Measurements from ENCODE around the gene SLC22A23.
A peak's percentile ranks its signal among the peaks of the same experiment; 100 is the strongest.
"Not testable (repeated sequence)": the region's sequence is repeated elsewhere in the genome, so short reads cannot be mapped to it uniquely, and the experiment has no call there.

Gene SLC22A23

GRCh38 chr6:3394671-3395070 is 62.2 kb downstream of the SLC22A23 start:
- no peaks in the 10 kb centered on the region for H3K27me3 Mint-ChIP-seq
- no peak for ATAC-seq
- H3K4me3 Mint-ChIP-seq = no peak overlapping the region
- no peaks in the 10 kb centered on the region for H3K9me3 Mint-ChIP-seq
- H3K27ac Mint-ChIP-seq = no peak overlapping the region
- no peak for DNase-seq
- H3K4me1 Mint-ChIP-seq = no peaks in the 10 kb centered on the region

DNA sequence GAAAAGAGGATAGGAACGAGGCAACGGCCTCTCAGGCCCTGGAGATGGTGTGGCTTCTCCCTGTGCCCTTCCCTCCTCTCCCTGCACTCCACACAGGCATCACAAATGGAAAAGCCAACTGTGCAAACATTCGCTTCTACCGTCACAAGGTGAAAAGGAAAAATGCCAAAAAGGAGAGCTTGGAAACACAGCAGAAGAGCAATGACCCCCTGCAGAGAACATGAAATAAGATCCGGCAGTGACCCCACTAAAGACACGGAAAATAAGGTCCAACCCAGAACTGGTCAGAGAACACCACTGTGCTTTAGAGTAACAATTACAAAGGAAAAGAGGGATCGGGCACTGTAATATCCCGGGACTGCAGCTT is 63.0 kb downstream of the SLC22A23 start:
- Mint-ChIP-seq H3K4me1 (no peaks in the 10 kb centered on the region), H3K27me3 (no peaks in the 10 kb centered on the region), H3K4me3 (no peak overlapping the region), H3K27ac (no peak overlapping the region), H3K9me3 (no peaks in the 10 kb centered on the region)
- ATAC-seq (no peak), DNase-seq (no peak)

DNA sequence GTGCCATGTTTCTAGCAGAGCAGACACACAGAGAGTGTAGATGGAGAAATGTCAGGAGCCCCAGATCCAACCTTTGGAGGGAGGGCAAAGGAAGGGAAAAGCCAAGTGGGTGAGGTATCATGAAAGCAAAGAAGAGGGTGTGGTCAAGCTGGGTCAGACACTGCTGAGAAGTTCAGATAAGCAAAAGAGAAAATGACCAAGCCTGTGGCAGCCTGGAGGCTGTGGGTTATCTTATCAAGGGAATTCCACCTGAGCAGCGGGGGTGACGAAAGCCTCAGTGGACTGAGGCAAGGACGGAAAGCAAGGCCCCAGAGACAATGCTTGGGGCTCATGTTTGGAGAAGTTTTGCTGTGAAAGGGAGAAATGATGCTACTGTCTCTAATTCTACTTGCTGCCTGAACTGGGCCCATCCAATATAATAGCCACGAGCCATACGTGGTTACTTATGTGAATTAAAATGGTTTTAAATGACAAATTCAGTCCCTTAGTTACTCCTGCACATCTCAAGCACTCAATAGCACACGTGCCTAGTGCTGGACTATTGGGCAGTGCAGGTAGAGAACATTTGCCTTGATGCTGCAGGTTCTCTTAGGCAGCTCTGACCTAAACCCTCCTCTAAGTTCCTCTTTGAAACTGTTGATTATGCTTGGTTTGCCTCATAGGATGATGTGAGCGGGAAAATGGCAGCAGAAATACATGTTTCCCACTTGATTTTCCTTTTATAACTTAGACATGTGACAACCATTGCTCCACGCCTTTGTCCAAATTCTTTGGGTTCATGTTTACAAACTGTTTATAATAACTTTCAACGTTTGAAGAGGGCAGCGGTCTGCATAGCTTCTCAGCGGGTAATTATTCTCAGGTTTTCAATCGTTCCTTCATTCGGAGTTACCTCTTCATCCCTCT is 63.7 kb downstream of the SLC22A23 start:
- Mint-ChIP-seq H3K4me1 (no peaks in the 10 kb centered on the region), H3K4me3 (no peak overlapping the region), H3K9me3 (no peaks in the 10 kb centered on the region), H3K27me3 (no peaks in the 10 kb centered on the region), H3K27ac (no peak overlapping the region)
- DNase-seq (no peak), ATAC-seq (no peak)

- H3K4me1 Mint-ChIP-seq = no peaks in the 10 kb centered on the region
- no peak for DNase-seq
- H3K9me3 Mint-ChIP-seq = no peaks in the 10 kb centered on the region
- H3K27me3 Mint-ChIP-seq = no peaks in the 10 kb centered on the region
- no peak for ATAC-seq
- no peak overlapping the region for H3K27ac Mint-ChIP-seq
- H3K4me3 Mint-ChIP-seq = no peak overlapping the region
These were observed 64.9 kb downstream of the SLC22A23 start for GRCh38 chr6:3391902-3392458.

DNA sequence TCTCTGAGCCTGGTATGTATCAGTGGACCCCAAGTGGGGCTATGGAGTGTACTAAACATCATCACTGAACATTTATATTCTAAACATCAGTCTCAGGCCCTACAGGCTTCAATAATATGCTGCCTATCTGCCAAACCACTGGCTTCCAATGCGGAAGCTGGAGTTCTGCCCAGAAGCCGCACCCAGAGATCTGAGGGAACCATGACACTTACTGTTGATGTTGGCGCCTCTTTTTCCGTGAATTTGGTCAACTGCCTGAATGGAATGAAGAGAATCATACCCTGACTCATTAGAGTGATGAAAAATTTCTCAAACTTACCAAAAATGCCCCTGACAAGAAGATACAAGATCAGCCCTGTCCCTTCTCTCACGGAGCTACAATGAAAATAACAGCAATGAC is 66.2 kb downstream of the SLC22A23 start:
- ATAC-seq (no peak), DNase-seq (no peak)
- no peak overlapping the region for H3K4me3 Mint-ChIP-seq
- no peaks in the 10 kb centered on the region for H3K27me3 Mint-ChIP-seq
- H3K27ac Mint-ChIP-seq = no peak overlapping the region
- no peaks in the 10 kb centered on the region for H3K9me3 Mint-ChIP-seq
- no peaks in the 10 kb centered on the region for H3K4me1 Mint-ChIP-seq

- Mint-ChIP-seq H3K27ac (no peak overlapping the region), H3K4me3 (no peak overlapping the region), H3K4me1 (no peaks in the 10 kb centered on the region), H3K27me3 (no peaks in the 10 kb centered on the region), H3K9me3 (no peaks in the 10 kb centered on the region)
- ATAC-seq (no peak), DNase-seq (no peak)
These were observed 67.3 kb downstream of the SLC22A23 start for GRCh38 chr6:3389390-3390167.

DNA sequence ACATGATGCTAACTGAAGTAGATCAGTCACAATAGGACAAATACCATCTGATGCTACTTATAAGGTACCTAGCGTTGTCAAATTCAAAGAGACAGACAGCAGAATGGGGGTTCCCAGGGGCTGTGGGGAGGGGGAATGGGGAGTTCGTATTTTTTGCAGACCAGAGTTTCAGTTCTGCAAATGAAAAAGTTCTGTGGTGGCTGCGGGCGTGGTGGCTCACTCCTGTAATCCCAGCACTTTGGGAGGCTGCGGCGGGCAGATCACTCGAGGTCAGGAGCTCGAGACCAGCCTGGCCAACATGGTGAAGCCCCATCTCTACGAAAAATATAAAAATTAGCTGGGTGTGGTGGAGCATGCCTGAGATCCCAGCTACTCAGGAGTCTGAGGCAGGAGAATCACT is 68.1 kb downstream of the SLC22A23 start:
- no peaks in the 10 kb centered on the region for H3K9me3 Mint-ChIP-seq
- H3K27ac Mint-ChIP-seq = no peak overlapping the region
- H3K27me3 Mint-ChIP-seq = no peaks in the 10 kb centered on the region
- no peak overlapping the region for H3K4me3 Mint-ChIP-seq
- no peak for ATAC-seq
- no peaks in the 10 kb centered on the region for H3K4me1 Mint-ChIP-seq
- DNase-seq = no peak

- no peaks in the 10 kb centered on the region for H3K27me3 Mint-ChIP-seq
- no peak overlapping the region for H3K4me3 Mint-ChIP-seq
- ATAC-seq = no peak
- no peaks in the 10 kb centered on the region for H3K9me3 Mint-ChIP-seq
- H3K4me1 Mint-ChIP-seq = no peaks in the 10 kb centered on the region
- DNase-seq = no peak
- H3K27ac Mint-ChIP-seq = no peak overlapping the region
These were observed 70.4 kb downstream of the SLC22A23 start for GRCh38 chr6:3386374-3386857.

GRCh38 chr6:3385660-3386151 is 71.1 kb downstream of the SLC22A23 start:
- H3K4me1 Mint-ChIP-seq = no peaks in the 10 kb centered on the region
- no peak overlapping the region for H3K4me3 Mint-ChIP-seq
- H3K27me3 Mint-ChIP-seq = no peaks in the 10 kb centered on the region
- DNase-seq (no peak), ATAC-seq (no peak)
- no peaks in the 10 kb centered on the region for H3K9me3 Mint-ChIP-seq
- H3K27ac Mint-ChIP-seq = peak overlapping the region in 1 of 2 donors; percentile 68

GRCh38 chr6:3385181-3385580 is 71.7 kb downstream of the SLC22A23 start:
- H3K27me3 Mint-ChIP-seq, H3K4me1 Mint-ChIP-seq, DNase-seq, ATAC-seq, H3K9me3 Mint-ChIP-seq, H3K27ac Mint-ChIP-seq, H3K4me3 Mint-ChIP-seq: not testable (repeated sequence)

DNA sequence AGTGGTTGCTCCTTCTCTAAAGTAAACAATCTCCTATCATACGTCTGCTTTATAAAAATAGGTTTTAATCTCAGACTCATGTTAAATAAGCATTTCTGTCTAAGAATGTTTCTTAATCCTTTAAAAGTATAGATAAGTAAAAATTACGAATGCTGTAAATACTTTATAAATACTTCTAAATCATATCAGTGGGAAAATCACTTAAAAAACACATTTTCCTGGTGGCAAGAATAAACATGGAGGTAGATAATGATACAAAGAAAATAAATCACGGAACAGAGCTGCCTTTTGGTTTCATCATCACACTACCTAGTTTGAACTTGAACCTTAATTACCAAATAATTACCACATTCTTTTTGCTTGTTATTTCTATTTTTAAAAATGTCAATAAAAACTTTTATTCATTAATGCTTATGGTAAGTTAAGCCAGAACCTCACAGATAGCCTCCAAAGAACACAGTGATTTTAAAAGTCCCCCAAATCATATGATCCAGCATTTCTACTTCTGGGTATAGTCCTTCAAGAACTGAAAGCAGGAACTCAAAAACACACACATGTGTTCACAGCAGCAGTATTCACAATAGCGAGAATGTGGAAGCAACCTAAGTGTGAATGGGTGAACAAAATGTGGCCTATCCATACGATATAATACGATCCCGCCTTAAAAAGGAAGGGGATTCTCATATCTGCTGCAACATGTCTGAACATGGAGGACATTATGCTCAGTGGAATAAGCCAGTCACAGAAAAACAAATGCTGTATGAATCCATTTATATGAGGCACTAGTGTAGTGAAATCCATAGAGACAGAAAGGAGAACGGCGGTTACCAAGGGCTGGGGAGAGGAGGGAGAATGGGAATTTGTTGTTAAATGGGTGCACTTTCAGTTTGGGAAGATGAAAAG is 72.4 kb downstream of the SLC22A23 start:
- Mint-ChIP-seq H3K4me1 (no peaks in the 10 kb centered on the region), H3K27me3 (peaks cover 6% of the 10 kb centered on the region), H3K4me3 (no peak overlapping the region), H3K9me3 (no peaks in the 10 kb centered on the region), H3K27ac (no peak overlapping the region)
- DNase-seq = no peak
- no peak for ATAC-seq

- DNase-seq (no peak), ATAC-seq (no peak)
- H3K4me1 Mint-ChIP-seq = peaks cover 8% of the 10 kb centered on the region
- no peak overlapping the region for H3K27ac Mint-ChIP-seq
- no peak overlapping the region for H3K4me3 Mint-ChIP-seq
- H3K9me3 Mint-ChIP-seq = no peaks in the 10 kb centered on the region
- H3K27me3 Mint-ChIP-seq = peaks cover 12% of the 10 kb centered on the region
These were observed 73.3 kb downstream of the SLC22A23 start for GRCh38 chr6:3383525-3383924.

DNA sequence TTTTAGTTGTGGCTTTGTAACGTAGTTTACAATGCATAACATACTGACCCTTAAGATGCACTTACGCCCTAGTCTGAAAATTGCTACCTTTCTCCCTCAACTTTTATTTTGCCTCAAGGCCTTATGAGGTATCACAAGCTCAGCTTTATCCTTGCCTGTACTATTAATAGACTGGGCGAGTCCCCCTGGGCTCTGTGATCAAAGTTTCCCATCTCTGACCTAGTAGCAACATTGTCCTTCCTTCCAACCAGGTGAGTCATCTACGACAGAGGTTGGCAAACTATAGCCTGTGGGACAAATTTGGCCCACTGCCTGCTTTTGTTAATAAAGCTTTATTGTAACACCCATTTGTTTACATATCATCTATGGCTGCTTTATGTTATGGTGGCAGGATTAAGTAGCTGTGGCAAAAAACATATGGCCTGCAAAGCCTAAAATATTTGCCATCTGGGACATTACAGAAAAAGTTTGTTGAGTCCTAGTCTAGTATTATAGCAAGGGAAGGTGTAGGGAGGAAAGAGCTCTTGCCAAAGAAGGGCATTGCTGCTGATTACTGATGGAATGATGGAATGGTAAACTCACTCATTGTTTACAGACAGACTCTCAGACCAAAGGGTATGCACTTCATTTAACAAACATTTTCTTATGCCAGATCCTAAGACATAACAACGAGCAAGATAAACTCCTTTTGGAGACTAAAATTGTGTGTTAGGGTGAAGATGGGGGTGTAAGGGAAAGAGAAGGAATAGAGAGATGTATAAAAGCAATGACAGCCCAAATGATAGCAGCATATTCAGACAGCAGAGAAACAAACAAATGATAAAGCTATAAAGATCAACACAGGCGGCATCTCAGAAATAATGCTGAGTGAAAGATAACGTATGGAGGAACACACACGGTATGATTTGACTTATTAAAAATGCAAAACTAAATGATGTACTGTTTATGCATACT is 74.2 kb downstream of the SLC22A23 start:
- Mint-ChIP-seq H3K9me3 (no peaks in the 10 kb centered on the region), H3K27ac (no peak overlapping the region), H3K27me3 (peaks cover 12% of the 10 kb centered on the region), H3K4me1 (peaks cover 17% of the 10 kb centered on the region), H3K4me3 (no peak overlapping the region)
- DNase-seq (no peak), ATAC-seq (no peak)

- no peak for ATAC-seq
- Mint-ChIP-seq H3K4me3 (no peak overlapping the region), H3K27ac (peak overlapping the region in 1 of 2 donors; percentile 20), H3K4me1 (peaks cover 21% of the 10 kb centered on the region), H3K9me3 (no peaks in the 10 kb centered on the region), H3K27me3 (peaks cover 12% of the 10 kb centered on the region)
- DNase-seq = no peak
These were observed 75.5 kb downstream of the SLC22A23 start for GRCh38 chr6:3381233-3381921.
